HCT116 (cell line): ENCODE measurements around the gene ARMC10.
"Not testable (repeated sequence)": the region's sequence is repeated elsewhere in the genome, so short reads cannot be mapped to it uniquely, and the experiment has no call there.

Experiments
- EZH2 ChIP-seq: fragments of 200-600 bp; sonication (generic); IDR thresholded peaks from 2 replicates; pipeline ENCODE4 v1.6.1; 2017; ENCODE audit warnings: antibody characterized with exemption, mixed run types
- EZH2phosphoT487 ChIP-seq: fragments of 200-600 bp; IDR thresholded peaks from 2 replicates; pipeline ENCODE4 v1.6.1; 2018; ENCODE audit warnings: antibody characterized with exemption, borderline replicate concordance
- FOSL1 ChIP-seq: IDR thresholded peaks from 2 replicates; pipeline ENCODE4 v1.6.1; 2012; ENCODE audit warnings: low read depth
- POLR2A ChIP-seq: IDR thresholded peaks from 2 replicates; pipeline ENCODE4 v1.7.0; 2011; ENCODE audit warnings: borderline replicate concordance; ENCODE audit not compliant: insufficient read depth, insufficient read length; ENCODE audit errors: extremely low read depth
- POLR2AphosphoS5 ChIP-seq: IDR thresholded peaks from 2 replicates; pipeline ENCODE4 v1.6.1; 2011; ENCODE audit warnings: mild to moderate bottlenecking, low read depth, low read length, moderate library complexity
- RAD21 ChIP-seq: IDR thresholded peaks from 2 replicates; pipeline ENCODE4 v1.6.1; 2012; ENCODE audit warnings: low read depth, mild to moderate bottlenecking
- TCF7L2 ChIP-seq: IDR thresholded peaks from 2 replicates; pipeline ENCODE4 v1.7.0; 2011; ENCODE audit warnings: borderline replicate concordance, inconsistent platforms; ENCODE audit not compliant: insufficient read depth, insufficient read length; ENCODE audit errors: extremely low read depth
- YY1 ChIP-seq: IDR thresholded peaks from 2 replicates; pipeline ENCODE4 v1.6.1; 2011; ENCODE audit warnings: low read length, low read depth, moderate library complexity, mild to moderate bottlenecking; ENCODE audit not compliant: insufficient replicate concordance; ENCODE audit errors: extremely low read depth
- ZNF274 ChIP-seq: fragments of 200-500 bp; sonication (Bioruptor generic); IDR thresholded peaks from 2 replicates; pipeline ENCODE4 v1.6.1; 2014; ENCODE audit warnings: mild to moderate bottlenecking, low read depth, low read length, inconsistent platforms
- TF ChIP-seq, protein P1 (sequence below), 3 experiments: fragments of 200-600 bp in 1 of 3; sonication (generic) in 1 of 3; IDR thresholded peaks in 2 of 3; conservative IDR thresholded peaks in 1 of 3; 2 replicates each; pipeline ENCODE4 v1.5.1; 2012 to 2017; ENCODE audit warnings: low read depth in 2 of 3, low read length in 2 of 3, antibody characterized with exemption in 1 of 3, borderline replicate concordance in 1 of 3, control low read depth in 1 of 3, mild to moderate bottlenecking in 1 of 3, mixed read lengths in 1 of 3, mixed run types in 1 of 3, moderate library complexity in 1 of 3; ENCODE audit not compliant: insufficient read depth in 1 of 3
- TF ChIP-seq, protein P2 (sequence below): IDR thresholded peaks from 2 replicates; pipeline ENCODE4 v1.6.1; 2011; ENCODE audit warnings: mild to moderate bottlenecking, low read length, moderate library complexity; ENCODE audit not compliant: insufficient replicate concordance; ENCODE audit errors: extremely low read depth
- TF ChIP-seq, protein P3 (sequence below): IDR thresholded peaks from 2 replicates; pipeline ENCODE4 v1.6.1; 2012
- TF ChIP-seq, protein P4 (sequence below): IDR thresholded peaks from 2 replicates; pipeline ENCODE4 v1.6.1; 2012; ENCODE audit warnings: low read depth

DNA sequence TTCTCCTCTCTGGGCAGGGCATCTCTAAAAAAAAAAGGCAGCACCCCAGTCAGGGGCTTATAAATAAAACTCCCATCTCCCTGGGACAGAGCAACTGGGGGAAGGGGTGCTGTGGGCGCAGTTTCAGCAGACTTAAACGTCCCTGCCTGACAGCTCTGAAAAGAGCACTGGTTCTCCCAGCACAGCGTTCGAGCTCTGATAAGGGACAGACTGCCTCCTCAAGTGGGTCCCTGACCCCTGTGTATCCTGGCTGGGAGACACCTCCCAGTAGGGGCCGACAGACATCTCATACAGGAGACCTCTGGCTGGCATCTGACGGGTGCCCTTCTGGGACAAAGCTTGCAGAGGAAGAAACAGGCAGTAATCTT, 31.7 kb downstream of the ARMC10 start:
- TF ChIP-seq, protein P1, sequence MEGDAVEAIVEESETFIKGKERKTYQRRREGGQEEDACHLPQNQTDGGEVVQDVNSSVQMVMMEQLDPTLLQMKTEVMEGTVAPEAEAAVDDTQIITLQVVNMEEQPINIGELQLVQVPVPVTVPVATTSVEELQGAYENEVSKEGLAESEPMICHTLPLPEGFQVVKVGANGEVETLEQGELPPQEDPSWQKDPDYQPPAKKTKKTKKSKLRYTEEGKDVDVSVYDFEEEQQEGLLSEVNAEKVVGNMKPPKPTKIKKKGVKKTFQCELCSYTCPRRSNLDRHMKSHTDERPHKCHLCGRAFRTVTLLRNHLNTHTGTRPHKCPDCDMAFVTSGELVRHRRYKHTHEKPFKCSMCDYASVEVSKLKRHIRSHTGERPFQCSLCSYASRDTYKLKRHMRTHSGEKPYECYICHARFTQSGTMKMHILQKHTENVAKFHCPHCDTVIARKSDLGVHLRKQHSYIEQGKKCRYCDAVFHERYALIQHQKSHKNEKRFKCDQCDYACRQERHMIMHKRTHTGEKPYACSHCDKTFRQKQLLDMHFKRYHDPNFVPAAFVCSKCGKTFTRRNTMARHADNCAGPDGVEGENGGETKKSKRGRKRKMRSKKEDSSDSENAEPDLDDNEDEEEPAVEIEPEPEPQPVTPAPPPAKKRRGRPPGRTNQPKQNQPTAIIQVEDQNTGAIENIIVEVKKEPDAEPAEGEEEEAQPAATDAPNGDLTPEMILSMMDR (IDR thresholded peaks at IDR 0.05 in 2 of 3, conservative IDR thresholded peaks at IDR 0.05 in 1 of 3; ENCODE audit: borderline replicate concordance in 1 of 3, insufficient read depth in 1 of 3, low read depth in 2 of 3, low read length in 2 of 3), result not testable (repeated sequence)
- TF ChIP-seq, protein P2, sequence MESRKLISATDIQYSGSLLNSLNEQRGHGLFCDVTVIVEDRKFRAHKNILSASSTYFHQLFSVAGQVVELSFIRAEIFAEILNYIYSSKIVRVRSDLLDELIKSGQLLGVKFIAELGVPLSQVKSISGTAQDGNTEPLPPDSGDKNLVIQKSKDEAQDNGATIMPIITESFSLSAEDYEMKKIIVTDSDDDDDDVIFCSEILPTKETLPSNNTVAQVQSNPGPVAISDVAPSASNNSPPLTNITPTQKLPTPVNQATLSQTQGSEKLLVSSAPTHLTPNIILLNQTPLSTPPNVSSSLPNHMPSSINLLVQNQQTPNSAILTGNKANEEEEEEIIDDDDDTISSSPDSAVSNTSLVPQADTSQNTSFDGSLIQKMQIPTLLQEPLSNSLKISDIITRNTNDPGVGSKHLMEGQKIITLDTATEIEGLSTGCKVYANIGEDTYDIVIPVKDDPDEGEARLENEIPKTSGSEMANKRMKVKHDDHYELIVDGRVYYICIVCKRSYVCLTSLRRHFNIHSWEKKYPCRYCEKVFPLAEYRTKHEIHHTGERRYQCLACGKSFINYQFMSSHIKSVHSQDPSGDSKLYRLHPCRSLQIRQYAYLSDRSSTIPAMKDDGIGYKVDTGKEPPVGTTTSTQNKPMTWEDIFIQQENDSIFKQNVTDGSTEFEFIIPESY, result not testable (repeated sequence)
- TF ChIP-seq, protein P3, sequence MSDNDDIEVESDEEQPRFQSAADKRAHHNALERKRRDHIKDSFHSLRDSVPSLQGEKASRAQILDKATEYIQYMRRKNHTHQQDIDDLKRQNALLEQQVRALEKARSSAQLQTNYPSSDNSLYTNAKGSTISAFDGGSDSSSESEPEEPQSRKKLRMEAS, result not testable (repeated sequence)
- TF ChIP-seq EZH2, POLR2AphosphoS5, ZNF274, POLR2A, YY1, RAD21, FOSL1, TCF7L2, EZH2phosphoT487: not testable (repeated sequence)
- TF ChIP-seq, protein P4, sequence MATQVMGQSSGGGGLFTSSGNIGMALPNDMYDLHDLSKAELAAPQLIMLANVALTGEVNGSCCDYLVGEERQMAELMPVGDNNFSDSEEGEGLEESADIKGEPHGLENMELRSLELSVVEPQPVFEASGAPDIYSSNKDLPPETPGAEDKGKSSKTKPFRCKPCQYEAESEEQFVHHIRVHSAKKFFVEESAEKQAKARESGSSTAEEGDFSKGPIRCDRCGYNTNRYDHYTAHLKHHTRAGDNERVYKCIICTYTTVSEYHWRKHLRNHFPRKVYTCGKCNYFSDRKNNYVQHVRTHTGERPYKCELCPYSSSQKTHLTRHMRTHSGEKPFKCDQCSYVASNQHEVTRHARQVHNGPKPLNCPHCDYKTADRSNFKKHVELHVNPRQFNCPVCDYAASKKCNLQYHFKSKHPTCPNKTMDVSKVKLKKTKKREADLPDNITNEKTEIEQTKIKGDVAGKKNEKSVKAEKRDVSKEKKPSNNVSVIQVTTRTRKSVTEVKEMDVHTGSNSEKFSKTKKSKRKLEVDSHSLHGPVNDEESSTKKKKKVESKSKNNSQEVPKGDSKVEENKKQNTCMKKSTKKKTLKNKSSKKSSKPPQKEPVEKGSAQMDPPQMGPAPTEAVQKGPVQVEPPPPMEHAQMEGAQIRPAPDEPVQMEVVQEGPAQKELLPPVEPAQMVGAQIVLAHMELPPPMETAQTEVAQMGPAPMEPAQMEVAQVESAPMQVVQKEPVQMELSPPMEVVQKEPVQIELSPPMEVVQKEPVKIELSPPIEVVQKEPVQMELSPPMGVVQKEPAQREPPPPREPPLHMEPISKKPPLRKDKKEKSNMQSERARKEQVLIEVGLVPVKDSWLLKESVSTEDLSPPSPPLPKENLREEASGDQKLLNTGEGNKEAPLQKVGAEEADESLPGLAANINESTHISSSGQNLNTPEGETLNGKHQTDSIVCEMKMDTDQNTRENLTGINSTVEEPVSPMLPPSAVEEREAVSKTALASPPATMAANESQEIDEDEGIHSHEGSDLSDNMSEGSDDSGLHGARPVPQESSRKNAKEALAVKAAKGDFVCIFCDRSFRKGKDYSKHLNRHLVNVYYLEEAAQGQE, result not testable (repeated sequence)
